ENCODE results near the gene MARK4. TPM values are rescaled to one million over a fixed set of nuclear protein-coding genes. Genes with fewer than 3 reads are reported as not detected.
"Not testable (repeated sequence)": the region's sequence is repeated elsewhere in the genome, so short reads cannot be mapped to it uniquely, and the experiment has no call there.

MARK4 gene
- total RNA-seq, 4 donors from 2014 or later, result 17.4 to 36.9 (median 27.5) TPM

DNA sequence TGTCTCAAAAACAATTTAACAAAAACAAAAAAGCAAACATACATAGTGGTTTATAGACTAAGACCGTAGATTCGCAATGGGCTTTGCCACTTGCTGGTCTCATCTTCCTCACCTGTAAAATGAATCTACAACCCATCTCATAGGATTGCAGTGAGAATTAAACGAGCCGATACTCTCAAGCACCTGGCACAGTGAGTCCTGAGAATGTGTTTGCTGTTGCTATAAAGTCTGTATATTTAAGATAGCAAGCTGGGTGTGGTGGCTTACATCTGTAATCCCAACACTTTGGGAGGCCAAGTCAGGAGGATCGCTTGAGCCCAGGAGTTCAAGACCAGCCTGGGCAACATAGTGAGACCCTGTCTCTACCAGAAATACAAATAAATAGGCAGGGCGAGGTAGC lies 28.3 kb upstream of the MARK4 start:
- no peak for DNase-seq (ENCODE audit: extremely low spot score)
- no peaks in the 10 kb centered on the region for H3K9me3 ChIP-seq
- peaks cover 0 to 68% (median 10%) of the 10 kb centered on the region in 4 donors for H3K27me3 ChIP-seq
- no peak for TF ChIP-seq EP300 (IDR thresholded peaks at IDR 0.05)
- TF ChIP-seq, protein P1, sequence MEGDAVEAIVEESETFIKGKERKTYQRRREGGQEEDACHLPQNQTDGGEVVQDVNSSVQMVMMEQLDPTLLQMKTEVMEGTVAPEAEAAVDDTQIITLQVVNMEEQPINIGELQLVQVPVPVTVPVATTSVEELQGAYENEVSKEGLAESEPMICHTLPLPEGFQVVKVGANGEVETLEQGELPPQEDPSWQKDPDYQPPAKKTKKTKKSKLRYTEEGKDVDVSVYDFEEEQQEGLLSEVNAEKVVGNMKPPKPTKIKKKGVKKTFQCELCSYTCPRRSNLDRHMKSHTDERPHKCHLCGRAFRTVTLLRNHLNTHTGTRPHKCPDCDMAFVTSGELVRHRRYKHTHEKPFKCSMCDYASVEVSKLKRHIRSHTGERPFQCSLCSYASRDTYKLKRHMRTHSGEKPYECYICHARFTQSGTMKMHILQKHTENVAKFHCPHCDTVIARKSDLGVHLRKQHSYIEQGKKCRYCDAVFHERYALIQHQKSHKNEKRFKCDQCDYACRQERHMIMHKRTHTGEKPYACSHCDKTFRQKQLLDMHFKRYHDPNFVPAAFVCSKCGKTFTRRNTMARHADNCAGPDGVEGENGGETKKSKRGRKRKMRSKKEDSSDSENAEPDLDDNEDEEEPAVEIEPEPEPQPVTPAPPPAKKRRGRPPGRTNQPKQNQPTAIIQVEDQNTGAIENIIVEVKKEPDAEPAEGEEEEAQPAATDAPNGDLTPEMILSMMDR (IDR thresholded peaks at IDR 0.05), result no peak
- TF ChIP-seq POLR2AphosphoS5 (IDR thresholded peaks at IDR 0.05), result no peak
- TF ChIP-seq POLR2A (IDR thresholded peaks at IDR 0.05; ENCODE audit: low read depth), result no peak
- intact Hi-C loops (cut with DNase I), result no loop called here
- H3K4me3 ChIP-seq, result no peak overlapping the region
- peaks cover 0 to 4% (median 1%) of the 10 kb centered on the region in 4 donors for H3K4me1 ChIP-seq
- WGBS, result 86% methylated on average over 6 of the region's 6 CpGs
- no peaks in the 10 kb centered on the region for H3K36me3 ChIP-seq
- no peak overlapping the region for H3K27ac ChIP-seq (replicated peaks in 1 of 4)

DNA sequence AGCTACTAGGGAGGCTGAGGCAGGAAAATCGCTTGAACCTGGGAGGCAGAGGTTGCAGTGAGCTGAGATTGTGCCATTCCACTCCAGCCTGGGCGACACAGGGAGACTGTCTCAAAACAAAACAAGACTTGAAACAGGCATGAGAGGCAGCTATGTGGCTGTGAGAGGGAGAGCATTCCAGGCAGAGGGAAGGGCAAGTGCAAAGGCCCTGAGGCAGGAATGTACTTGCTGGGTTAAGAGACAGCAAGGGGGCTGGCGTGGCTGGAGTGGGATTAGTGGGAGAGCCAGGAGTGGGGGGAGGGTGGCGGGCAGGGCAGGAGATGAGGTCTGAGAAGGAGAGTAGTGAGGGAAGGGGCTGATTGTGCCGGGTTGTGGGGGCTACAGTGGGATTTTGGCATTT lies 27.2 kb upstream of the MARK4 start:
- no peak for DNase-seq (ENCODE audit: extremely low spot score)
- H3K36me3 ChIP-seq, result no peaks in the 10 kb centered on the region
- H3K4me1 ChIP-seq, result no peaks in the 10 kb centered on the region
- peaks cover 0 to 68% (median 2%) of the 10 kb centered on the region in 4 donors for H3K27me3 ChIP-seq
- TF ChIP-seq, protein P1 (IDR thresholded peaks at IDR 0.05), result no peak
- TF ChIP-seq EP300 (IDR thresholded peaks at IDR 0.05) (no peak), POLR2A (IDR thresholded peaks at IDR 0.05; ENCODE audit: low read depth) (no peak), POLR2AphosphoS5 (IDR thresholded peaks at IDR 0.05) (no peak)
- H3K4me3 ChIP-seq, result no peak overlapping the region
- H3K9me3 ChIP-seq, result no peaks in the 10 kb centered on the region
- 85% methylated on average over 5 of the region's 5 CpGs for WGBS
- intact Hi-C loops (cut with DNase I), result no loop called here
- H3K27ac ChIP-seq (replicated peaks in 1 of 4), result no peak overlapping the region

DNA sequence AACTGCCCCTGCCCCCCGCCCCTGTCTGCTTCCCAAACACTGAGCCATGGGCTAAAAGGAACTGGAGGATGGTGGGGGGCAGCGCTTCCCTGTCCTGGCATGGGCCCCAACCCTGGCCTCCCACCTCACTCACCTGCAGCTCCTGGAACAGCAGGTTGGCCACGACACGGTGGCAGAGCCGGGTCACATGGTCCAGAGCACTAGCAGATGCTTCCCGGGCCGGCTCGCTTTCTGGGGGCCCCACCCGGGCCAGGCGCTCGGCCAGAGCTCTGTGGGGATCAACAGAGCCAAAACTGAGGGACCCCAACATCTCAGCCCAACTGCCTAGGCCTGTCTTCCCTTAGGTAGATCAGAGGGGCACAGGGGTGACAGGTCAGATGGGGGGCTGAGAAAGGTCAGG lies 26.4 kb upstream of the MARK4 start:
- no peaks in the 10 kb centered on the region for H3K36me3 ChIP-seq
- TF ChIP-seq POLR2A (IDR thresholded peaks at IDR 0.05; ENCODE audit: low read depth) (no peak), EP300 (IDR thresholded peaks at IDR 0.05) (no peak), POLR2AphosphoS5 (IDR thresholded peaks at IDR 0.05) (no peak)
- TF ChIP-seq, protein P1 (IDR thresholded peaks at IDR 0.05), result no peak
- intact Hi-C loops (cut with DNase I), result no loop called here
- DNase-seq (ENCODE audit: extremely low spot score), result no peak
- 48% methylated on average over 9 of the region's 11 CpGs for WGBS
- H3K4me3 ChIP-seq, result no peak overlapping the region
- H3K4me1 ChIP-seq, result no peaks in the 10 kb centered on the region
- H3K27me3 ChIP-seq, result peaks cover 0 to 62% (median under 1%) of the 10 kb centered on the region in 4 donors
- no peaks in the 10 kb centered on the region for H3K9me3 ChIP-seq
- no peak overlapping the region for H3K27ac ChIP-seq (replicated peaks in 1 of 4)

DNA sequence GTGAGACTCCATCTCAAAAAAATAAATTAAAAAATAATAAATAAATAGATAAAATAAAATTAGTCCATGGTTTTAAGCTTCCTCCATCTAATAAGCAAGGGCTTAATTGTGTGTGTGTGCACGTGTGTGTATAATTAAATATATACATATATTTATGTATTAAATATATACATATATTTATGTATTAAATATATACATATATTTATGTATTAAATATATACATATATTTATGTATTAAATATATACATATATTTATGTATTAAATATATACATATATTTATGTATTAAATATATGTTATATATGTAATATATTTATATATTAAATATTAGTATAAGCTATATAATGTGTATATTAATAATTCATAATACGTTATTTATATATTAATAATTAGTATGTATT lies 22.0 kb upstream of the MARK4 start:
- 85% methylated on average over 2 of the region's 2 CpGs for WGBS
- DNase-seq (ENCODE audit: extremely low spot score); H3K4me3 ChIP-seq; H3K9me3 ChIP-seq; H3K4me1 ChIP-seq; intact Hi-C loops (cut with DNase I); H3K36me3 ChIP-seq; H3K27ac ChIP-seq (replicated peaks in 1 of 4): not testable (repeated sequence)
- peaks cover 0 to 54% (median 0%) of the 10 kb centered on the region in 4 donors for H3K27me3 ChIP-seq

DNA sequence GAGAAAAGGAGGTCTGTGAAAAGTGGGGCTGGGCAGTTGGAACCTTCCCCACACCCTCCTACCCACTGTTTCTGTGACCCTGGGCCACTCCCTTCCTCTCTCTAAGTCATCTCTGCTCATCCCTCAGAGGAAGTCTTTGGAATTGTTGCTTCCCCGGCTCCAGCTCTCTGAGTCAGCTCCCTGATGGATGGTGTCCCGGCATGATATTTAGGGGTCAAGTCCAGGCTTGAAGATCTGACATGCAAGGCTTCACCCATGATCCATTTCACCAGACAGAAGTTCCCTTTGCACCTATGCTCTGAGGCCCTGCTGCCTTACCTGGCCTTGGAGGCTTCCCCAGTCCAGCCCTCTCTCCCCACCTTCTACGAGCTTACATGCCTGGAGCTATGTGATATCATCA lies 19.2 kb upstream of the MARK4 start:
- H3K4me3 ChIP-seq, result no peak overlapping the region
- no peaks in the 10 kb centered on the region for H3K36me3 ChIP-seq
- no peak for DNase-seq (ENCODE audit: extremely low spot score)
- TF ChIP-seq EP300 (IDR thresholded peaks at IDR 0.05) (no peak), POLR2A (IDR thresholded peaks at IDR 0.05; ENCODE audit: low read depth) (no peak), POLR2AphosphoS5 (IDR thresholded peaks at IDR 0.05) (no peak)
- TF ChIP-seq, protein P1 (IDR thresholded peaks at IDR 0.05), result no peak
- H3K9me3 ChIP-seq, result no peaks in the 10 kb centered on the region
- 69% methylated on average over 3 of the region's 3 CpGs for WGBS
- intact Hi-C loops (cut with DNase I), result no loop called here
- H3K27ac ChIP-seq (replicated peaks in 1 of 4), result no peak overlapping the region
- H3K27me3 ChIP-seq, result peaks cover 0 to 70% (median 9%) of the 10 kb centered on the region in 4 donors
- H3K4me1 ChIP-seq, result peaks cover 3 to 13% (median 8%) of the 10 kb centered on the region in 4 donors
